C4-2B (cell line): ENCODE results near the gene LFNG.

Source experiments
- H3K27ac ChIP-seq: fragments of 450-650 bp; 2 replicates; pipeline ENCODE4 v1.5.1; 2017
- ZFX ChIP-seq: fragments of 450-650 bp; IDR thresholded peaks from 2 replicates; pipeline ENCODE4 v1.6.1; 2017
- TF ChIP-seq, protein P1 (sequence below): fragments of 450-650 bp; conservative IDR thresholded peaks from 2 replicates; pipeline ENCODE4 v1.5.1; 2017; ENCODE audit warnings: mild to moderate bottlenecking

Gene LFNG

GRCh38 chr7:2520131-2520760 is 672 bp downstream of the LFNG start:
- TF ChIP-seq ZFX = no peak
- TF ChIP-seq, protein P1, sequence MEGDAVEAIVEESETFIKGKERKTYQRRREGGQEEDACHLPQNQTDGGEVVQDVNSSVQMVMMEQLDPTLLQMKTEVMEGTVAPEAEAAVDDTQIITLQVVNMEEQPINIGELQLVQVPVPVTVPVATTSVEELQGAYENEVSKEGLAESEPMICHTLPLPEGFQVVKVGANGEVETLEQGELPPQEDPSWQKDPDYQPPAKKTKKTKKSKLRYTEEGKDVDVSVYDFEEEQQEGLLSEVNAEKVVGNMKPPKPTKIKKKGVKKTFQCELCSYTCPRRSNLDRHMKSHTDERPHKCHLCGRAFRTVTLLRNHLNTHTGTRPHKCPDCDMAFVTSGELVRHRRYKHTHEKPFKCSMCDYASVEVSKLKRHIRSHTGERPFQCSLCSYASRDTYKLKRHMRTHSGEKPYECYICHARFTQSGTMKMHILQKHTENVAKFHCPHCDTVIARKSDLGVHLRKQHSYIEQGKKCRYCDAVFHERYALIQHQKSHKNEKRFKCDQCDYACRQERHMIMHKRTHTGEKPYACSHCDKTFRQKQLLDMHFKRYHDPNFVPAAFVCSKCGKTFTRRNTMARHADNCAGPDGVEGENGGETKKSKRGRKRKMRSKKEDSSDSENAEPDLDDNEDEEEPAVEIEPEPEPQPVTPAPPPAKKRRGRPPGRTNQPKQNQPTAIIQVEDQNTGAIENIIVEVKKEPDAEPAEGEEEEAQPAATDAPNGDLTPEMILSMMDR = no peak; the same call in 1 of the 2 replicates
- peak overlapping the region; percentile 79 for H3K27ac ChIP-seq

DNA sequence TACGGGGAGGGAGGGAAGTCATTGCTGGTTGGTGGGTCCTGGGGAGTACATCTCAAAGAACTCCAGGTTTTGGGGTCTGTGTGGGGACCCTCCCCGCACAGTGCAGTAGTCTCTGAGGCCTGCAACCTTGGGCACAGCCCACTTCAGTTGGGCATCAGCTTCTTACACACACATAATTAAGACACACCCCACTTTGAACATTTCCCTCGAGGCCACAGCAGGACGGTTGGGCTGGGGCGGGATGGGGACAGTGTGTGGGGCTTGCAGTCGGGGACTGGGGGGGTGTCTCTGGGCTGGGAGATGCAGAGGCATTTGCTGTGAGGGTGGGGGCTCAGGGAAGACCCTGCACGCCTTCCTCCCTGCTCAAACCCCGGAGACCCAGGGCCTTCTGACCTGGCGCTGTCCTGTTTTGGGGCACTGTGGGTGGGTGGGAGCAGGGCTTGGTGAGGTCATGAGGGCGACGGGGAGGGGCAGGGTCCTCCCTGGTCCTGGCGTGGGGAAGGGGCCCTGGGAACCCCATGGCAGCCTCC is 1.3 kb downstream of the LFNG start:
- H3K27ac ChIP-seq = peak overlapping the region; percentile 79
- no peak for TF ChIP-seq ZFX
- TF ChIP-seq, protein P1 = no peak

DNA sequence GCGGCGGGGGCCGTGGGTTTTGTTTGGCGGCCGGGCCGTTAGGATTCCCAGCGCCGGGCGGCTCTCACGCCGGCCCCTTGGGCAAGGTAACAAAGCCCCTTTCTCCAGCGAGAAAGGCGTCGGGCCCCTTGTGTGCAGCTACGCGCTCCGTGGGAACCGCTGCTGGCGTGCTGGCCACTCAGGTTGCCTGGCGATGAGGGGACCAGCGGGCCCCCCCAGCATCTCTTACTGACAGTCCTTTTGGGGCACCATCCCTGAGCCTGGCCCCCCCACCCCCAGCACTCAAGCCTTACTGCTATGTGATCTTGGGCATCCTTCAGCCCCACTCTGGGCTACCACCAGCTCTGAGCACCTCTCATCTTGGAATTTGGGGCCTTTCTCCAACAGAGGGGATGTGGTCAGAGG is 1.8 kb downstream of the LFNG start:
- TF ChIP-seq, protein P1 = no peak
- no peak for TF ChIP-seq ZFX
- peak overlapping the region; percentile 99 for H3K27ac ChIP-seq

DNA sequence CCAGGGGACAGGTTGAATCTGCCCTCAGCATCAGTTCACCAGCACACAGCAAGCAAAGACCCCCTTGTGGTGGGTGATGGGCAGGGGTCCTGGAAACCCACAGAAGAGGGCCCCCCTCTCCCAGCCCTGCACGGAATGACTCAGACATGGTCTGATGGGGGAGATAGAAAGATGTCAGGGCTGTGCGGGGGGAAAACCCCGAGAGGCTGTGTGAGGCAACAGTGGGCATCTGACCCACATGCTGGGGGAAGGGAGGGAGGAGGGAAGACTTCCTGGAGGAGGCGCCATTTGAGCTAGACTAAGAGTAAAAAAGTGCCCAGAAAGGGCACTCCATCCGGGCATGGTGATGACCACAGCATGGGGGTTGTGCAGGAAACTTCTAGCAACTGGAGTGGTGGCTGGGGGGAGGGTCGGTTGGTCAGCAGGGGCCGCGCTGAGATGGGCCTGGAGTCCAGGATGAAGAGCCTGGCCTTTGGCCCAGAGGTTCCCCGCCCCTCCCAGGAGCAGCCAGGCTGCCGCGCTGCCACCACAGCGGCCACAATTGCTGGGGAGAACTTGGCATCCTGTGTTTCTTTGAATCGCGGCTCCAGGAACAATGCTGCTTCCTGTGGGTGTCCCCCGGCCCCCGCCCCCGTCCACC is 2.5 kb downstream of the LFNG start:
- TF ChIP-seq ZFX = no peak
- TF ChIP-seq, protein P1 = no peak
- peak overlapping the region; percentile 99 for H3K27ac ChIP-seq

DNA sequence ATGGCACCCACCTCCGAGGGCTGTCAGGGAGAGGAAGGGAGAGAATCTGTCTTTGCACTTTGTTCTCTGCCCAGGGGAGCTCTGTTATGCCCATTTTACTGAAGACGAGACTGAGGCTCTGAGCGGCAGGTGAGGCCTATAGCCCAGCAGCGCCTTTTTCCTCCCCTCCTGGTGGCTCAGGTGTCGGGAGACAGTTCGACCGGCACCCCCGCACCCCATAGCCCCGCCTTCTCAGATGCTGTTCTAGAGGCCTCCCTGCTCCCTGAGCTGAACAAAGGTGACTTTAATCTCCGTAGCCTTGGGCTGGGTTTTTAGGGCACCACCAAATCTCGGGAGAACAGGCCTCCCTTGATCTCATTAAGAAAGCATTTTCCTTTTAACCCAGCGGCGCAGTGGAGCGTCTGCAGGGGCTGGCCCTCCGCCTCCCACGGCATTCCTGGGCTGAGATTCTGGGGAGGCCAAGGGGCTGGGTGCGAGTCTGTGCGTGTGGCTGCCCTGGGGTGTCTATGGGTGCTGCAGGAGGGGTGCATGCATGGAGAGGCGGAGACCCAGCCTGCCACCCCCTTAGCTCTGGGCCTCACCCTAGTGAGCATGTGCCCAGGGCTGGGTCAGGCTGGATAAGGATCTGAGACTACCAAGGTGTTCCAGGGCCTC is 3.3 kb downstream of the LFNG start:
- H3K27ac ChIP-seq = peak overlapping the region; percentile 99
- TF ChIP-seq ZFX = no peak
- TF ChIP-seq, protein P1 = no peak

- H3K27ac ChIP-seq = peak overlapping the region; percentile 99
- TF ChIP-seq, protein P1 = no peak
- peak; percentile 56; the same call in 1 of the 2 replicates for TF ChIP-seq ZFX
Observed at GRCh38 chr7:2523461-2523936, 3.9 kb downstream of the LFNG start.
